ENCODE results near the gene BABAM2. TPM values are rescaled to one million over a fixed set of nuclear protein-coding genes. Genes with fewer than 3 reads are reported as not detected.

The BABAM2 gene
- polyA plus RNA-seq, 3 donors: 33.2 to 52.8 (median 49.3) TPM

DNA sequence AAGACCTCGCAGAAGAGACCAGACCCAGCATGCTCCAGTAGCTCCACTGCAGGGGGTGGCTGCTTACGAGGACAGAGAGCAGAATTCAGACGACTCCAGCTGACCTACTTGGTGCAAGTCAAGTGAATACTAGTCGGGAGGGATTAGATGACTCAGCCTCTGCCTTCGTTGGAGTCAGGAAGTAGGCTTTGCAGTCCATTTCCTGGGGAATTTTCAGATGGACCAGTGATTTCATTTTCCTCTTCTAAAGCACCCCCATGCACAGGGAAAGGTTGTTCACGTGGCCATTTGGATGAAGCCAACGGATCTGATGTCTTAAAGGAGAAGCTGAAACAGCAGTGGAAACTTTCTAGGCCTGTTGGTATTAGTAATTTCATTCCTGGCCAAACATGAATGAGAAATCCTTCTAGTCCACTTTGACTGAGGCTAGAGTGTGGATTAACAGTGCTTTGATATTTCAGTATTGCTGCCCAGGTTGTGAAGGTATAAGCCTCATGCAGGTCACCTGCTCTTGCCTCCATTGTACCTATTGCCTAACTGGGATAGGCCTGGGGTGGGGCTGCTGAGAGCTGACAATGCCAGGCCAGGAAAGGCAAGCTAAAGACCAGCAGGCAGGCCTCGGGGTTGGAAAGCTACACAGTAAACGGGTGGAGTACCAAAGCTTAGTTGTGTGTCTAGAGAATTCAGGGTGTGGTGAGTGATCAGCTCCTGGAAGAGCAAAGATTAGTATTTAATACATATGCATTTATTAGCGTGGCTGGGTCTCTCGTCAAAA lies 384.6 kb downstream of the BABAM2 start:
- Histone ChIP-seq H3K36me3 (replicated peaks in 1 of 2; ENCODE audit: control insufficient read depth in 1 of 2, insufficient read depth in 2 of 2, low read length in 2 of 2) (peaks cover 0 to 4% of the 10 kb centered on the region in 2 donors), H3K4me2 (replicated peaks; ENCODE audit: extremely low read depth, low read length, poor library complexity, severe bottlenecking) (peak overlapping the region; percentile 55), H3K9me3 (replicated peaks in 1 of 2; ENCODE audit: control insufficient read depth in 1 of 2, insufficient read depth in 1 of 2, low read length in 2 of 2) (no peaks in the 10 kb centered on the region), H3K79me2 (ENCODE audit: insufficient read depth, low read length) (no peaks in the 10 kb centered on the region), H2AFZ (ENCODE audit: insufficient read depth, low read depth, low read length, poor library complexity, severe bottlenecking) (peak overlapping the region; percentile 1), H3K27ac (ENCODE audit: low read depth in 1 of 2, low read length in 2 of 2) (peak overlapping the region; percentile 19 to 39), H3K27me3 (ENCODE audit: control insufficient read depth in 2 of 2, insufficient read depth in 2 of 2, low read length in 2 of 2) (no peaks in the 10 kb centered on the region), H3K4me3 (replicated peaks in 1 of 3; ENCODE audit: low read depth in 2 of 3, low read length in 3 of 3) (peak overlapping the region in 1 of 3 experiments; percentile 44), H4K20me1 (ENCODE audit: insufficient read depth, low read length) (no peaks in the 10 kb centered on the region), H3K4me1 (ENCODE audit: control insufficient read depth in 1 of 2, insufficient read depth in 2 of 2, low read length in 2 of 2) (peaks cover 19 to 26% of the 10 kb centered on the region in 2 donors), H3K9ac (ENCODE audit: insufficient read depth, low read length, poor library complexity, severe bottlenecking) (no peak overlapping the region)
- peak overlapping the region; percentile 26 to 79 for H3K4me3 Mint-ChIP-seq
- peak overlapping the region; percentile 52 to 84 (median 75) for H3K27ac Mint-ChIP-seq
- peaks cover 0 to 2% (median 0%) of the 10 kb centered on the region in 3 donors for H3K27me3 Mint-ChIP-seq (ENCODE audit: low read depth in 3 of 3)
- WGBS (ENCODE audit: insufficient coverage): 42% methylated on average over 6 of the region's 11 CpGs
- peaks cover 42% of the 10 kb centered on the region for H3K4me1 Mint-ChIP-seq
- no peaks in the 10 kb centered on the region for H3K9me3 Mint-ChIP-seq
- peak; percentile 58 to 94 (median 71) for DNase-seq
- TF ChIP-seq, protein P1, sequence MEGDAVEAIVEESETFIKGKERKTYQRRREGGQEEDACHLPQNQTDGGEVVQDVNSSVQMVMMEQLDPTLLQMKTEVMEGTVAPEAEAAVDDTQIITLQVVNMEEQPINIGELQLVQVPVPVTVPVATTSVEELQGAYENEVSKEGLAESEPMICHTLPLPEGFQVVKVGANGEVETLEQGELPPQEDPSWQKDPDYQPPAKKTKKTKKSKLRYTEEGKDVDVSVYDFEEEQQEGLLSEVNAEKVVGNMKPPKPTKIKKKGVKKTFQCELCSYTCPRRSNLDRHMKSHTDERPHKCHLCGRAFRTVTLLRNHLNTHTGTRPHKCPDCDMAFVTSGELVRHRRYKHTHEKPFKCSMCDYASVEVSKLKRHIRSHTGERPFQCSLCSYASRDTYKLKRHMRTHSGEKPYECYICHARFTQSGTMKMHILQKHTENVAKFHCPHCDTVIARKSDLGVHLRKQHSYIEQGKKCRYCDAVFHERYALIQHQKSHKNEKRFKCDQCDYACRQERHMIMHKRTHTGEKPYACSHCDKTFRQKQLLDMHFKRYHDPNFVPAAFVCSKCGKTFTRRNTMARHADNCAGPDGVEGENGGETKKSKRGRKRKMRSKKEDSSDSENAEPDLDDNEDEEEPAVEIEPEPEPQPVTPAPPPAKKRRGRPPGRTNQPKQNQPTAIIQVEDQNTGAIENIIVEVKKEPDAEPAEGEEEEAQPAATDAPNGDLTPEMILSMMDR (IDR thresholded peaks at IDR 0.05): no peak
- peaks cover 37 to 41% of the 10 kb centered on the region in 2 donors for H3K36me3 Mint-ChIP-seq
- intact Hi-C loops (cut with micrococcal nuclease): loop anchor here (10.0 kb wide), 2 partner anchors 60 to 120 kb away; partner anchors contain the start of gene FOSL2 (in 1 of the 2)

DNA sequence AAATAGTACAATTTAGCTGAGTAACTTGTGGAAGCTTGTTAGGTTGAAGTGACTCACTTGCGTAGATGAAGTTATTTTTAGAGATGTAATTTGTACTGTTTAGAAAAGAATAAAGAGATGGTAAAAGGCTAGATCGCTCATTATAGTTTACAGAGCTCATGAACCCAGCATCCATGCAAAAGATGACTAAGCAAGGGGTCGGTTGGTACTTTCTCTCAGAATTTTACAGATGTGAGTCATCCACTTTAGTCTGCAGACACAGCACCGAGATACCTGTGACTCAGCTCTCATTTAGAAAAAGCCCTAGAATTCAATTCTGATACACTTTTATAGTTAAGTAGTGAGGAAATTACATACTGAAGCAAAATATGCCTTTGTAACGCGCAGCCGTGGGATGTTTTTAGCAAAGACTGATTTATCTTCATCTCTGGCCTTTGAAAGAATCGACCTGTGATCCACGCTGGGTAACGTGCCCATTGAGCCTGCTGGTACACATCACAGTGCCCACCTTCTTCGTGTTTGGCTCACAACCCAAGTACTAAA lies 385.6 kb downstream of the BABAM2 start:
- Histone ChIP-seq H3K9me3 (replicated peaks in 1 of 2; ENCODE audit: control insufficient read depth in 1 of 2, insufficient read depth in 1 of 2, low read length in 2 of 2) (no peaks in the 10 kb centered on the region), H3K79me2 (ENCODE audit: insufficient read depth, low read length) (no peaks in the 10 kb centered on the region), H3K27me3 (ENCODE audit: control insufficient read depth in 2 of 2, insufficient read depth in 2 of 2, low read length in 2 of 2) (no peaks in the 10 kb centered on the region), H2AFZ (ENCODE audit: insufficient read depth, low read depth, low read length, poor library complexity, severe bottlenecking) (no peak overlapping the region), H3K4me3 (replicated peaks in 1 of 3; ENCODE audit: low read depth in 2 of 3, low read length in 3 of 3) (no peak overlapping the region), H3K9ac (ENCODE audit: insufficient read depth, low read length, poor library complexity, severe bottlenecking) (no peak overlapping the region), H3K36me3 (replicated peaks in 1 of 2; ENCODE audit: control insufficient read depth in 1 of 2, insufficient read depth in 2 of 2, low read length in 2 of 2) (peaks cover 0 to 4% of the 10 kb centered on the region in 2 donors), H3K4me2 (replicated peaks; ENCODE audit: extremely low read depth, low read length, poor library complexity, severe bottlenecking) (no peak overlapping the region), H3K27ac (ENCODE audit: low read depth in 1 of 2, low read length in 2 of 2) (no peak overlapping the region), H4K20me1 (ENCODE audit: insufficient read depth, low read length) (no peaks in the 10 kb centered on the region), H3K4me1 (ENCODE audit: control insufficient read depth in 1 of 2, insufficient read depth in 2 of 2, low read length in 2 of 2) (peaks cover 19 to 26% of the 10 kb centered on the region in 2 donors)
- Mint-ChIP-seq H3K9me3 (no peaks in the 10 kb centered on the region), H3K4me3 (no peak overlapping the region), H3K27ac (peak overlapping the region in 1 of 7 donors; percentile 44), H3K36me3 (peaks cover 34 to 36% of the 10 kb centered on the region in 2 donors), H3K27me3 (ENCODE audit: low read depth in 3 of 3) (peaks cover 0 to 2% (median 0%) of the 10 kb centered on the region in 3 donors), H3K4me1 (peaks cover 37% of the 10 kb centered on the region)
- 91% methylated on average over 9 of the region's 11 CpGs for WGBS (ENCODE audit: insufficient coverage)
- DNase-seq: peak; percentile 23 to 84 (median 48)
- intact Hi-C loops (cut with micrococcal nuclease): loop anchor here (10.0 kb wide), 2 partner anchors 59 to 119 kb away; partner anchors contain the start of gene FOSL2 (in 1 of the 2)
- TF ChIP-seq, protein P1 (IDR thresholded peaks at IDR 0.05): no peak
